HEK293 (cell line): ENCODE results near the gene GDPD3.
A peak's percentile ranks its signal among the peaks of the same experiment; 100 is the strongest.

Experiments
- GLIS1 ChIP-seq: fragments of 450-650 bp; formaldehyde crosslinking; IDR thresholded peaks from 2 replicates; pipeline ENCODE4 v1.5.1; 2016; ENCODE audit warnings: missing biosample characterization, missing genetic modification characterization
- KLF8 ChIP-seq: fragments of 450-650 bp; formaldehyde crosslinking; IDR thresholded peaks from 2 replicates; pipeline ENCODE4 v1.5.1; 2016; ENCODE audit warnings: missing biosample characterization, missing genetic modification characterization
- SETDB1 ChIP-seq: IDR thresholded peaks from one replicate; pipeline ENCODE4 v1.6.1; 2017; ENCODE audit warnings: mild to moderate bottlenecking, low read length, moderate library complexity, mixed read lengths; ENCODE audit not compliant: insufficient read length
- TCF7L2 ChIP-seq: IDR thresholded peaks from 2 replicates; pipeline ENCODE4 v1.6.1; 2011; ENCODE audit warnings: low read depth, mild to moderate bottlenecking, inconsistent platforms, low read length, moderate library complexity, borderline replicate concordance
- ZNF157 ChIP-seq: fragments of 450-650 bp; formaldehyde crosslinking; IDR thresholded peaks from 2 replicates; pipeline ENCODE4 v1.5.1; 2016; ENCODE audit warnings: missing biosample characterization, missing genetic modification characterization
- ZNF174 ChIP-seq: fragments of 450-650 bp; formaldehyde crosslinking; IDR thresholded peaks from 2 replicates; pipeline ENCODE4 v1.5.0; 2017; ENCODE audit warnings: missing biosample characterization, mild to moderate bottlenecking, missing genetic modification characterization
- ZNF266 ChIP-seq: fragments of 450-650 bp; formaldehyde crosslinking; IDR thresholded peaks from 2 replicates; pipeline ENCODE4 v1.5.1; 2016; ENCODE audit warnings: missing biosample characterization, missing genetic modification characterization, low read depth
- ZNF335 ChIP-seq: fragments of 450-650 bp; formaldehyde crosslinking; conservative IDR thresholded peaks from 2 replicates; pipeline ENCODE4 v1.5.1; 2016; ENCODE audit warnings: missing biosample characterization, missing genetic modification characterization
- ZNF404 ChIP-seq: fragments of 450-650 bp; formaldehyde crosslinking; IDR thresholded peaks from 2 replicates; pipeline ENCODE4 v1.5.1; 2017; ENCODE audit warnings: missing biosample characterization, missing genetic modification characterization
- ZNF423 ChIP-seq: fragments of 450-650 bp; formaldehyde crosslinking; IDR thresholded peaks from 2 replicates; pipeline ENCODE4 v1.5.1; 2016; ENCODE audit warnings: missing biosample characterization, missing genetic modification characterization
- ZNF530 ChIP-seq: fragments of 450-650 bp; formaldehyde crosslinking; IDR thresholded peaks from 2 replicates; pipeline ENCODE4 v1.5.1; 2016; ENCODE audit warnings: low read depth, missing biosample characterization, missing genetic modification characterization
- ZNF549 ChIP-seq: fragments of 450-650 bp; IDR thresholded peaks from 2 replicates; pipeline ENCODE4 v1.5.1; 2018; ENCODE audit warnings: missing biosample characterization, missing genetic modification characterization, mild to moderate bottlenecking, inconsistent platforms, moderate library complexity
- ZNF596 ChIP-seq: fragments of 450-650 bp; IDR thresholded peaks from 2 replicates; pipeline ENCODE4 v1.5.0; 2018; ENCODE audit warnings: missing biosample characterization, mild to moderate bottlenecking, missing genetic modification characterization, moderate library complexity
- ZNF600 ChIP-seq: fragments of 450-650 bp; formaldehyde crosslinking; IDR thresholded peaks from 2 replicates; pipeline ENCODE4 v1.5.1; 2016; ENCODE audit warnings: missing biosample characterization, missing genetic modification characterization
- ZNF629 ChIP-seq: fragments of 450-650 bp; formaldehyde crosslinking; IDR thresholded peaks from 2 replicates; pipeline ENCODE4 v1.5.1; 2017; ENCODE audit warnings: missing biosample characterization, missing genetic modification characterization
- ZNF660 ChIP-seq: fragments of 450-650 bp; IDR thresholded peaks from 2 replicates; pipeline ENCODE4 v1.5.1; 2018; ENCODE audit warnings: missing biosample characterization, mild to moderate bottlenecking, missing genetic modification characterization
- ZNF791 ChIP-seq: fragments of 450-650 bp; formaldehyde crosslinking; IDR thresholded peaks from 2 replicates; pipeline ENCODE4 v1.5.1; 2016; ENCODE audit warnings: missing biosample characterization, missing genetic modification characterization
- ZNF830 ChIP-seq: fragments of 450-650 bp; IDR thresholded peaks from 2 replicates; pipeline ENCODE4 v1.5.0; 2018; ENCODE audit warnings: missing biosample characterization, missing genetic modification characterization, low read depth, mild to moderate bottlenecking, moderate library complexity
- TF ChIP-seq, protein P1 (sequence below): fragments of 450-650 bp; formaldehyde crosslinking; conservative IDR thresholded peaks from 2 replicates; pipeline ENCODE4 v1.5.1; 2016; ENCODE audit warnings: low read depth, missing biosample characterization, missing genetic modification characterization
- TF ChIP-seq, protein P2 (sequence below): fragments of 450-650 bp; formaldehyde crosslinking; IDR thresholded peaks from 2 replicates; pipeline ENCODE4 v1.5.1; 2016; ENCODE audit warnings: missing biosample characterization, missing genetic modification characterization
- TF ChIP-seq, protein P3 (sequence below): fragments of 450-650 bp; formaldehyde crosslinking; IDR thresholded peaks from 2 replicates; pipeline ENCODE4 v1.5.1; 2016; ENCODE audit warnings: missing biosample characterization, missing genetic modification characterization
- TF ChIP-seq, protein P4 (sequence below): fragments of 450-650 bp; formaldehyde crosslinking; IDR thresholded peaks from 2 replicates; pipeline ENCODE4 v1.5.1; 2016; ENCODE audit warnings: missing biosample characterization, missing genetic modification characterization, low read depth

GDPD3 gene

DNA sequence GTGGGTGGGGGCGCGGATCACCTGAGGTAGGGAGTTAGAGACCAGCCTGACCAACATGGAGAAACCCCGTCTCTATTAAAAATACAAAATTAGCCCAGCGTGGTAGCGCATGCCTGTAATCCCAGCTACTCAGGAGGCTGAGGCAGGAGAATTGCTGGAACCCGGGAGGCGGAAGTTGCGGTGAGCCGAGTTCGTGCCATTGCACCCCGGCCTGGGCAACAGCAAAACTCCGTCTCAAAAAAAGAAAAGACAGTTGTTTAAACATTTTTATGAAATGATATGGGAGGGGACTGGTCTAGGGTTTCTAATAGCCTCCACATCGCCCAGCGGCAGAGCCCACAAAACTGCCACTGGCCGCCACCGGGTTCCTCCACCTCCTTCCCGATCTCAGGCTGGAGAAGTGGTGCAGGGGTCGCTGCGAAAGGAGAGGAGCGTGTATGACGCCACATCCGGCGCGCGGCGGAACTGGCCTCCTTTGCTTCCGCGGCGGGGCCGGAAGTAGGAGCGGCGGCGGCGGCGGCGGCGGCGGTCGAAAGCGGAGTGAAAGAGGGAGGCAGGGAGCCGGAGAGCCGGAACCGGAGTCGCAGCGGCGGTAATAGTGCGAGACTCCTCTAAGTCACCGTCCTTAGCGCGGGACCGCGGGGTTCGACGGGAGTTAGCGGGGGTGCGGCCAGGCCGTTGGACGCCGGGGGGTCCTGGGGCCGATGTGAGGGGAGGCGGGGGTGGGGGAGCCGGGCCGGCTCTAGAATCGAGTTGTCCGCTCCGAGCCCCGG lies 37.6 kb downstream of the GDPD3 start, which contains the start of gene PPP4C (continued):
- TF ChIP-seq, protein P1, sequence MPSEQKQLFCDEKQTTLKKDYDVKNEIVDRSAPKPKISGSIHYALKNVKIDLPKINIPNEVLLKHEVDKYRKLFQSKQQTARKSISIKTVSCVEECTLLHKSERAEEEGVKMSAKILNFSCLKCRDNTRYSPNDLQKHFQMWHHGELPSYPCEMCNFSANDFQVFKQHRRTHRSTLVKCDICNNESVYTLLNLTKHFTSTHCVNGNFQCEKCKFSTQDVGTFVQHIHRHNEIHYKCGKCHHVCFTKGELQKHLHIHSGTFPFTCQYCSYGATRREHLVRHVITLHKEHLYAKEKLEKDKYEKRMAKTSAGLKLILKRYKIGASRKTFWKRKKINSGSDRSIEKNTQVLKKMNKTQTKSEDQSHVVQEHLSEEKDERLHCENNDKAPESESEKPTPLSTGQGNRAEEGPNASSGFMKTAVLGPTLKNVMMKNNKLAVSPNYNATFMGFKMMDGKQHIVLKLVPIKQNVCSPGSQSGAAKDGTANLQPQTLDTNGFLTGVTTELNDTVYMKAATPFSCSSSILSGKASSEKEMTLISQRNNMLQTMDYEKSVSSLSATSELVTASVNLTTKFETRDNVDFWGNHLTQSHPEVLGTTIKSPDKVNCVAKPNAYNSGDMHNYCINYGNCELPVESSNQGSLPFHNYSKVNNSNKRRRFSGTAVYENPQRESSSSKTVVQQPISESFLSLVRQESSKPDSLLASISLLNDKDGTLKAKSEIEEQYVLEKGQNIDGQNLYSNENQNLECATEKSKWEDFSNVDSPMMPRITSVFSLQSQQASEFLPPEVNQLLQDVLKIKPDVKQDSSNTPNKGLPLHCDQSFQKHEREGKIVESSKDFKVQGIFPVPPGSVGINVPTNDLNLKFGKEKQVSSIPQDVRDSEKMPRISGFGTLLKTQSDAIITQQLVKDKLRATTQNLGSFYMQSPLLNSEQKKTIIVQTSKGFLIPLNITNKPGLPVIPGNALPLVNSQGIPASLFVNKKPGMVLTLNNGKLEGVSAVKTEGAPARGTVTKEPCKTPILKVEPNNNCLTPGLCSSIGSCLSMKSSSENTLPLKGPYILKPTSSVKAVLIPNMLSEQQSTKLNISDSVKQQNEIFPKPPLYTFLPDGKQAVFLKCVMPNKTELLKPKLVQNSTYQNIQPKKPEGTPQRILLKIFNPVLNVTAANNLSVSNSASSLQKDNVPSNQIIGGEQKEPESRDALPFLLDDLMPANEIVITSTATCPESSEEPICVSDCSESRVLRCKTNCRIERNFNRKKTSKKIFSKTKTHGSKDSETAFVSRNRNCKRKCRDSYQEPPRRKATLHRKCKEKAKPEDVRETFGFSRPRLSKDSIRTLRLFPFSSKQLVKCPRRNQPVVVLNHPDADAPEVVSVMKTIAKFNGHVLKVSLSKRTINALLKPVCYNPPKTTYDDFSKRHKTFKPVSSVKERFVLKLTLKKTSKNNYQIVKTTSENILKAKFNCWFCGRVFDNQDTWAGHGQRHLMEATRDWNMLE (tag by site-specific recombination), result peak; percentile 92
- TF ChIP-seq ZNF600 (tag by site-specific recombination), result peak; percentile 76
- no peak for TF ChIP-seq ZNF157
- TF ChIP-seq ZNF335 (tag by site-specific recombination), result peak; percentile 80
- TF ChIP-seq, protein P2, sequence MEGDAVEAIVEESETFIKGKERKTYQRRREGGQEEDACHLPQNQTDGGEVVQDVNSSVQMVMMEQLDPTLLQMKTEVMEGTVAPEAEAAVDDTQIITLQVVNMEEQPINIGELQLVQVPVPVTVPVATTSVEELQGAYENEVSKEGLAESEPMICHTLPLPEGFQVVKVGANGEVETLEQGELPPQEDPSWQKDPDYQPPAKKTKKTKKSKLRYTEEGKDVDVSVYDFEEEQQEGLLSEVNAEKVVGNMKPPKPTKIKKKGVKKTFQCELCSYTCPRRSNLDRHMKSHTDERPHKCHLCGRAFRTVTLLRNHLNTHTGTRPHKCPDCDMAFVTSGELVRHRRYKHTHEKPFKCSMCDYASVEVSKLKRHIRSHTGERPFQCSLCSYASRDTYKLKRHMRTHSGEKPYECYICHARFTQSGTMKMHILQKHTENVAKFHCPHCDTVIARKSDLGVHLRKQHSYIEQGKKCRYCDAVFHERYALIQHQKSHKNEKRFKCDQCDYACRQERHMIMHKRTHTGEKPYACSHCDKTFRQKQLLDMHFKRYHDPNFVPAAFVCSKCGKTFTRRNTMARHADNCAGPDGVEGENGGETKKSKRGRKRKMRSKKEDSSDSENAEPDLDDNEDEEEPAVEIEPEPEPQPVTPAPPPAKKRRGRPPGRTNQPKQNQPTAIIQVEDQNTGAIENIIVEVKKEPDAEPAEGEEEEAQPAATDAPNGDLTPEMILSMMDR (tag by site-specific recombination), result peak; percentile 48; the same call in 1 of the 2 replicates
- TF ChIP-seq, protein P3, sequence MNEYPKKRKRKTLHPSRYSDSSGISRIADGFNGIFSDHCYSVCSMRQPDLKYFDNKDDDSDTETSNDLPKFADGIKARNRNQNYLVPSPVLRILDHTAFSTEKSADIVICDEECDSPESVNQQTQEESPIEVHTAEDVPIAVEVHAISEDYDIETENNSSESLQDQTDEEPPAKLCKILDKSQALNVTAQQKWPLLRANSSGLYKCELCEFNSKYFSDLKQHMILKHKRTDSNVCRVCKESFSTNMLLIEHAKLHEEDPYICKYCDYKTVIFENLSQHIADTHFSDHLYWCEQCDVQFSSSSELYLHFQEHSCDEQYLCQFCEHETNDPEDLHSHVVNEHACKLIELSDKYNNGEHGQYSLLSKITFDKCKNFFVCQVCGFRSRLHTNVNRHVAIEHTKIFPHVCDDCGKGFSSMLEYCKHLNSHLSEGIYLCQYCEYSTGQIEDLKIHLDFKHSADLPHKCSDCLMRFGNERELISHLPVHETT (tag by site-specific recombination), result 0 out of 2 replicates have a peak, but pooled peaks have one; percentile 37
- TF ChIP-seq ZNF830 (tag by site-specific recombination), result no peak
- no peak for TF ChIP-seq SETDB1
- no peak for TF ChIP-seq ZNF596 (tag by site-specific recombination)
- no peak for TF ChIP-seq ZNF404 (tag by site-specific recombination)
- TF ChIP-seq ZNF266, result no peak
- no peak for TF ChIP-seq ZNF174 (tag by site-specific recombination)
- no peak for TF ChIP-seq ZNF791 (tag by site-specific recombination)
- TF ChIP-seq, protein P4, sequence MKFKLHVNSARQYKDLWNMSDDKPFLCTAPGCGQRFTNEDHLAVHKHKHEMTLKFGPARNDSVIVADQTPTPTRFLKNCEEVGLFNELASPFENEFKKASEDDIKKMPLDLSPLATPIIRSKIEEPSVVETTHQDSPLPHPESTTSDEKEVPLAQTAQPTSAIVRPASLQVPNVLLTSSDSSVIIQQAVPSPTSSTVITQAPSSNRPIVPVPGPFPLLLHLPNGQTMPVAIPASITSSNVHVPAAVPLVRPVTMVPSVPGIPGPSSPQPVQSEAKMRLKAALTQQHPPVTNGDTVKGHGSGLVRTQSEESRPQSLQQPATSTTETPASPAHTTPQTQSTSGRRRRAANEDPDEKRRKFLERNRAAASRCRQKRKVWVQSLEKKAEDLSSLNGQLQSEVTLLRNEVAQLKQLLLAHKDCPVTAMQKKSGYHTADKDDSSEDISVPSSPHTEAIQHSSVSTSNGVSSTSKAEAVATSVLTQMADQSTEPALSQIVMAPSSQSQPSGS (tag by site-specific recombination), result no peak
- TF ChIP-seq ZNF423 (tag by site-specific recombination), result no peak
- peak; percentile 87; the same call in 1 of the 2 replicates for TF ChIP-seq ZNF660 (tag by site-specific recombination)
- peak; percentile 20; the same call in 1 of the 2 replicates for TF ChIP-seq GLIS1 (tag by site-specific recombination)
- no peak for TF ChIP-seq ZNF530
- peak; percentile 99 for TF ChIP-seq ZNF629 (tag by site-specific recombination)
- TF ChIP-seq TCF7L2, result no peak
- no peak for TF ChIP-seq ZNF549
- TF ChIP-seq KLF8 (tag by site-specific recombination), result 0 out of 2 replicates have a peak, but pooled peaks have one; percentile 38
- TF ChIP-seq, all 188 proteins: peak for 36
